Right atrium auricular region (tissue), 2 donors: ENCODE results near the gene ACOT8. TPM values are rescaled to one million over a fixed set of nuclear protein-coding genes. Genes with fewer than 3 reads are reported as not detected.

Experiments used
- DNase-seq: peaks from one replicate; pipeline ENCODE4 v3.0.0-alpha.2; 2019; ENCODE audit warnings: low spot score
- H3K27ac ChIP-seq, 2 donors: fragments of 200-600 bp; sonication (generic); 1 replicate in 1 of 2; 2 replicates in 1 of 2; pipeline ENCODE4 v1.5.1; 2016 to 2019
- H3K27me3 ChIP-seq, 2 donors: fragments of 200-600 bp; sonication (generic); one replicate each; pipeline versions ENCODE4 v1.5.1 to v1.6.0; 2017 to 2019
- H3K36me3 ChIP-seq: fragments of 200-600 bp; sonication (generic); one replicate; pipeline ENCODE4 v1.5.1; 2016
- H3K4me1 ChIP-seq, 2 donors: fragments of 200-600 bp; sonication (generic); one replicate each; pipeline versions ENCODE4 v1.5.1 to v1.6.0; 2017 to 2019
- H3K4me3 ChIP-seq, 2 donors: fragments of 200-600 bp; sonication (generic); 1 replicate in 1 of 2; 2 replicates in 1 of 2; pipeline ENCODE4 v1.5.1; 2017 to 2019; ENCODE audit warnings: mild to moderate bottlenecking in 1 of 2, moderate library complexity in 1 of 2
- H3K9me3 ChIP-seq, 2 donors: fragments of 200-600 bp; sonication (generic); one replicate each; pipeline ENCODE4 v1.5.1; 2019
- CTCF ChIP-seq, 2 donors: fragments of 200-600 bp; sonication (generic); IDR thresholded peaks; one replicate each; pipeline ENCODE4 v1.5.1; 2019; ENCODE audit warnings: antibody characterized with exemption in 2 of 2
- total RNA-seq, 2 donors: library from RNA; depleted of rRNA; stranded (reverse); fragments of >200 nt; gene quantifications; one replicate each; pipeline ENCODE4 v1.1.0, GENCODE V29; 2016

ACOT8 gene
- total RNA-seq, 2 donors from 2014 or later = 39.9 to 40.9 TPM

- Histone ChIP-seq H3K27ac (peak overlapping the region in 1 of 2 donors; percentile 33), H3K9me3 (no peaks in the 10 kb centered on the region), H3K4me1 (peaks cover 0 to 42% of the 10 kb centered on the region in 2 donors), H3K27me3 (no peaks in the 10 kb centered on the region), H3K4me3 (no peak overlapping the region), H3K36me3 (peaks cover 44% of the 10 kb centered on the region)
- no peak for TF ChIP-seq CTCF (IDR thresholded peaks at IDR 0.05)
- no peak for DNase-seq
These were observed 16.4 kb downstream of the ACOT8 start for GRCh38 chr20:45840700-45841198.

GRCh38 chr20:45836841-45837240, 20.4 kb downstream of the ACOT8 start:
- no peak overlapping the region for H3K4me3 ChIP-seq
- H3K9me3 ChIP-seq = no peaks in the 10 kb centered on the region
- no peak for TF ChIP-seq CTCF (IDR thresholded peaks at IDR 0.05)
- no peak for DNase-seq
- H3K4me1 ChIP-seq = peaks cover 0 to 49% of the 10 kb centered on the region in 2 donors
- H3K27ac ChIP-seq = peak overlapping the region; percentile 51 to 99
- peaks cover 18% of the 10 kb centered on the region for H3K36me3 ChIP-seq
- no peaks in the 10 kb centered on the region for H3K27me3 ChIP-seq

GRCh38 chr20:45835825-45836224, 21.4 kb downstream of the ACOT8 start:
- no peak for TF ChIP-seq CTCF (IDR thresholded peaks at IDR 0.05)
- Histone ChIP-seq H3K9me3 (no peaks in the 10 kb centered on the region), H3K36me3 (peaks cover 11% of the 10 kb centered on the region), H3K4me3 (peak overlapping the region; percentile 85 to 88), H3K4me1 (peaks cover 0 to 39% of the 10 kb centered on the region in 2 donors), H3K27ac (peak overlapping the region; percentile 97 to 99), H3K27me3 (no peaks in the 10 kb centered on the region)
- DNase-seq = peak; percentile 88

DNA sequence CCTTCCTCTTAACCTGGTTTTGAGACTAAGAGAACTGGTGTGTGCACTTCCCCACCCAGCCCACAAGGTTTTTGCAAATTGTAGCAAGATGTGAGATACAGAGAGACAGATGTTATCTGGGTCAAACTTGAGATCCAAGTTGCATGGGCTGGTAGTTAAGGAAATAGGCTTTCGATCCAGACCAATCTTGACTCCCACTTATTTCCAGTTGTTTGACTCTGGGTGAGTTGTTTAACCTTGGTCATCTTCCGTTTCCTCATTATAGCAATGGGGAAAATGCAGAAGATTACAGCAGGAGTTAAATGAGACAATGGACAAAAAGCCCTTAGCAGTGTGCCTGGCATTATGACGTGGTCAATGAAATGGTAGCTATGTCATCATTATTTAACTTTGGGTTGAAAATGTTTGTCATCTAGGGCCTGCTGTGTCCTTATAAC, 21.8 kb downstream of the ACOT8 start:
- no peaks in the 10 kb centered on the region for H3K27me3 ChIP-seq
- H3K36me3 ChIP-seq = peaks cover 6% of the 10 kb centered on the region
- no peak for TF ChIP-seq CTCF (IDR thresholded peaks at IDR 0.05)
- no peak for DNase-seq
- H3K4me3 ChIP-seq = peak overlapping the region; percentile 85 to 88
- H3K27ac ChIP-seq = peak overlapping the region; percentile 97 to 99
- no peaks in the 10 kb centered on the region for H3K9me3 ChIP-seq
- peaks cover 0 to 36% of the 10 kb centered on the region in 2 donors for H3K4me1 ChIP-seq

- no peak for TF ChIP-seq CTCF (IDR thresholded peaks at IDR 0.05)
- Histone ChIP-seq H3K4me1 (peaks cover 0 to 36% of the 10 kb centered on the region in 2 donors), H3K9me3 (no peaks in the 10 kb centered on the region), H3K27ac (peak overlapping the region; percentile 97 to 99), H3K4me3 (peak overlapping the region; percentile 85 to 88), H3K27me3 (no peaks in the 10 kb centered on the region), H3K36me3 (peaks cover under 1% of the 10 kb centered on the region)
- DNase-seq = no peak
These were observed 22.4 kb downstream of the ACOT8 start for GRCh38 chr20:45834797-45835161.
